Left ventricle myocardium inferior (tissue), 1 donor: ENCODE measurements around the gene VPS37B. TPM values are rescaled to one million over a fixed set of nuclear protein-coding genes. Genes with fewer than 3 reads are reported as not detected.
A peak's percentile ranks its signal among the peaks of the same experiment; 100 is the strongest.

Experiments
- DNase-seq: peaks from one replicate; pipeline ENCODE4 v3.0.0-alpha.2; 2020
- H3K27ac ChIP-seq: fragments of 200-600 bp; replicated peaks from 2 replicates; pipeline ENCODE4 v1.8.0; 2021
- H3K27me3 ChIP-seq: fragments of 200-600 bp; 2 replicates; pipeline ENCODE4 v1.8.0; 2021; ENCODE audit warnings: low read depth
- H3K36me3 ChIP-seq: fragments of 200-600 bp; 2 replicates; pipeline ENCODE4 v1.8.0; 2021
- H3K4me1 ChIP-seq: fragments of 200-600 bp; 2 replicates; pipeline ENCODE4 v1.8.0; 2021
- H3K4me3 ChIP-seq: fragments of 200-600 bp; 2 replicates; pipeline ENCODE4 v1.8.0; 2021; ENCODE audit warnings: mild to moderate bottlenecking, moderate library complexity
- H3K9me3 ChIP-seq: fragments of 200-600 bp; replicated peaks from 2 replicates; pipeline ENCODE4 v1.8.0; 2021
- intact Hi-C: fragments of 100-400 bp; cut with micrococcal nuclease; formaldehyde crosslinking; loops from one replicate; pipeline ENCODE4 v1.11.0; 2022
- total RNA-seq: library from RNA; stranded (reverse); fragmentation: NEBNext Ultra II Directional; extraction: Animal tissue kit (Norgen Biotek cat#: 25700); gene quantifications from one replicate; pipeline ENCODE4 v1.2.1, GENCODE V29; 2021
- TF ChIP-seq, protein P1 (sequence below): fragments of 200-600 bp; IDR thresholded peaks from 2 replicates; pipeline ENCODE4 v1.8.0; 2021; ENCODE audit warnings: antibody characterized with exemption, mild to moderate bottlenecking, borderline replicate concordance
- donor health status: DM: no; HTN: yes; CAD: no; lungs with severe emphysema.

VPS37B gene
- total RNA-seq, 1 donor from 2014 or later: 13.3 TPM

DNA sequence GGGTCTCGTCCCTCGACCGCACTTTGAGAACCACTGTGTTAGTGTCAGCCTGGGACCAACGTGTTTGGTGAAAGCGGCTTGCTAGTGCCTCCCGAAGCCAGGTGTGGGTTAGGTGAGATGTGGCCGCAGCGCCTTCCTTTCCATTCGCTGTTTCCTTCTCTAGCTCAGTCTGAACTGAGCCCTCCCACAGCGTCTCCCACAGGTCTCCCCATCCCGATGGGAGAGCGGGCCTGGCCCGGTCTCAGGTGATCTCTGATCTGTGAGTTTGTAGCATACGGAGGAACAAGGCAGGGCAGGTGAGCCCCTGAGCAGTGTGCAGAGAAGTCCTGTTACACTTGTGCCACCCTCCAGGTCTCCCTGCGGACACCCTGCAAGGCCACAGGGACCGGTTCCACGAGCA, 41.4 kb downstream of the VPS37B start:
- no peak overlapping the region for H3K4me3 ChIP-seq
- TF ChIP-seq, protein P1, sequence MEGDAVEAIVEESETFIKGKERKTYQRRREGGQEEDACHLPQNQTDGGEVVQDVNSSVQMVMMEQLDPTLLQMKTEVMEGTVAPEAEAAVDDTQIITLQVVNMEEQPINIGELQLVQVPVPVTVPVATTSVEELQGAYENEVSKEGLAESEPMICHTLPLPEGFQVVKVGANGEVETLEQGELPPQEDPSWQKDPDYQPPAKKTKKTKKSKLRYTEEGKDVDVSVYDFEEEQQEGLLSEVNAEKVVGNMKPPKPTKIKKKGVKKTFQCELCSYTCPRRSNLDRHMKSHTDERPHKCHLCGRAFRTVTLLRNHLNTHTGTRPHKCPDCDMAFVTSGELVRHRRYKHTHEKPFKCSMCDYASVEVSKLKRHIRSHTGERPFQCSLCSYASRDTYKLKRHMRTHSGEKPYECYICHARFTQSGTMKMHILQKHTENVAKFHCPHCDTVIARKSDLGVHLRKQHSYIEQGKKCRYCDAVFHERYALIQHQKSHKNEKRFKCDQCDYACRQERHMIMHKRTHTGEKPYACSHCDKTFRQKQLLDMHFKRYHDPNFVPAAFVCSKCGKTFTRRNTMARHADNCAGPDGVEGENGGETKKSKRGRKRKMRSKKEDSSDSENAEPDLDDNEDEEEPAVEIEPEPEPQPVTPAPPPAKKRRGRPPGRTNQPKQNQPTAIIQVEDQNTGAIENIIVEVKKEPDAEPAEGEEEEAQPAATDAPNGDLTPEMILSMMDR: no peak
- H3K27me3 ChIP-seq: no peaks in the 10 kb centered on the region
- H3K36me3 ChIP-seq: peaks cover 13% of the 10 kb centered on the region
- no peak overlapping the region for H3K27ac ChIP-seq
- no peak for DNase-seq
- H3K9me3 ChIP-seq: no peaks in the 10 kb centered on the region
- H3K4me1 ChIP-seq: peaks cover 37% of the 10 kb centered on the region
- intact Hi-C loops: no loop called here

DNA sequence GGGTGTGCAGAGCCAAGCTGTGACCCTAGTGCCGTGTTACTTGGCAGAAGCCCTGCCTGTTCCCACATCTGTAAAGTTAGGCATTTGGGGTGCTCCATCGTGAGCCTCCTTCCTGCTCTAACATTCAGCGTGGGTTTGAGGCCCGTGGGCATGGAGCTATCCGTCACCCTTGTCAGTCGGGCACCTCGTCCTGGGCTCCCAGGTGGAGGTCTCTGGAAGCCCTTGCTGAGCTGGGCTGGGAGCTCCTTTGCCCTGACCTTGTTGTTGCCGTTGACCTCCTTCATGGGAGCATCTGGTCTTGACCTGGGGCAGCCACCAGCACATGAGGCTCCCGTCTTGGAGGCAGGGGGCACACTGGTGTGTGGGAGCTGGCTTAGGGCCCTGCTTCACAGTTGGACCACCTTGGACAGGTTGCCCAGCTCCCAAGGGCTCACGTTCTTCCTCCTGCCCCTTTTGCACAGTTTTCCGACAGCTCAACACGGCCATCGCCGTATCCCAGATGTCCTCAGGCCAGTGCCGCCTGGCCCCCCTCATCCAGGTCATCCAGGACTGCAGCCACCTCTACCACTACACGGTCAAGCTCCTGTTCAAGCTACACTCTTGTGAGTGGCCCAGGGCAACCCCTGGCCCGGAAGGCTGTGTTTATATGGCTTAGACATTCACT, 42.2 kb downstream of the VPS37B start:
- peaks cover 13% of the 10 kb centered on the region for H3K36me3 ChIP-seq
- no peak for DNase-seq
- H3K9me3 ChIP-seq: no peaks in the 10 kb centered on the region
- peaks cover 45% of the 10 kb centered on the region for H3K4me1 ChIP-seq
- intact Hi-C loops: no loop called here
- no peak overlapping the region for H3K4me3 ChIP-seq
- H3K27me3 ChIP-seq: no peaks in the 10 kb centered on the region
- no peak overlapping the region for H3K27ac ChIP-seq
- TF ChIP-seq, protein P1: no peak

DNA sequence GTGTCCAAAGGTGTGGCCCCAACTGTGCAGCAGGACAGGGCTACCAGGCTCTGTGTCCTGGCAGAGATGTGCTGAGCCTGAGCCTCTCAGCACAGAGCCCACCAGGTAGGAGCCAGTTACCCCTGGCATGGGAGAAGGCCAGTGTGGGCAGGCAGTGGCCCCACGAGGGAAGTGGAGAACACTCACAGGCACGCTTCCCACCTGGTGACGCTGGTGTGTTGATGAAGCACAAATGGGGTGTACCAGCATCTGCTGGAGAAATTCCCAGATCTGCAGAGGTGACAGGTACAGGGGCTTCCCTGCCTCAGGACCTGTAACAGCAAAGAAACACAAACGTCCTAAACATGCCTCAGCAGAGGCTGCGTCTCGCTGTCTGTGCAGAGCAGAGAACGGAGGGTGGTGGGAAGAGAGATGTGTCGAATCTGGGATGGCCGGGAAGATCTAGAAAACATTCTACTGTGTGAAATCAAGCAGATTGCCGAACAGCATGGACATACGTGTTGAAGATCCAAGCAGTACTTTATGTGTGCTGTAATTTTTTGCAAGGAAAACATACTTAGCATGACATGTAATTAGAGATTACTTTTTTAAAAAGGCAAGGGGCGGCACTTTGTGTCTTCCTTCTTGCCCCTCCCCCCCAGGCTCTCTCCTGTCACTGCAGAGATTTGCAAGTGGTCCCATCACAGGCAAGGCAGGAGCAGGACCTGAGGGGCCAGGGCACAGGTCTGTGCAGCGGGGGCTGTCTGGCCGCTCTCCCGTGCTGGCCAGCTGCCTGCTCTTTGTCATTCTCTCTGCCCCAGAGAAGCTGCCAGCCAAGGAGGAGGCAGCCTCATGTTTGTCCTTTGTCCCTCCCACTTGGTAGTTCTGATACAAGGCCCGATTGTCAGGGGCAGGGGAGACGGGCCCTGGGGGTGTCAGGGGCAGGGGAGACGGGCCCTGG, 43.3 kb downstream of the VPS37B start:
- Histone ChIP-seq H3K4me1 (peaks cover 50% of the 10 kb centered on the region), H3K27me3 (no peaks in the 10 kb centered on the region), H3K9me3 (no peaks in the 10 kb centered on the region), H3K27ac (peak overlapping the region; percentile 78), H3K4me3 (no peak overlapping the region), H3K36me3 (peaks cover 13% of the 10 kb centered on the region)
- TF ChIP-seq, protein P1: no peak
- intact Hi-C loops: no loop called here
- no peak for DNase-seq

DNA sequence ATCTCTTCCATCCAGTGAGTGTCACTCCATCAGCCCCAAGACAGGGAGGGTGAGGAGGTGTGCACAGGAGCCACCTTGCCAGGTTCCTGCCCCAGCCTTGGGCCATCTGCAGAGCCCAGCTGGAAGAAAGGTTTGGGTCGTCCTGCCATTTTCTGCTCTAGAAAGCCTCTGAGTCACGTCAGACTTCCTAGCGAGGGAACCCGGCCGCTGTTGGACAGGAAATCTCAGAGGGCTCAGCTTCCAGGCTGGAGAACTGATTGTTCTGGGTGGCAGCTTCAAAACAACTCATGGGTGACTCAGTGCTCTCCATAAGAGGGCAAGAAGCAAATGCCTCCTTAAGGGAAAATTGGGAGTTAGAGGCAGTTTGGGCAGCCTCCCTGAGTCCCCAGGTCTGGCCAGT, 44.1 kb downstream of the VPS37B start:
- no peaks in the 10 kb centered on the region for H3K27me3 ChIP-seq
- H3K4me3 ChIP-seq: no peak overlapping the region
- intact Hi-C loops: no loop called here
- H3K27ac ChIP-seq: peak overlapping the region; percentile 78
- TF ChIP-seq, protein P1: no peak
- H3K4me1 ChIP-seq: peaks cover 50% of the 10 kb centered on the region
- DNase-seq: no peak
- no peaks in the 10 kb centered on the region for H3K9me3 ChIP-seq
- H3K36me3 ChIP-seq: peaks cover 13% of the 10 kb centered on the region

DNA sequence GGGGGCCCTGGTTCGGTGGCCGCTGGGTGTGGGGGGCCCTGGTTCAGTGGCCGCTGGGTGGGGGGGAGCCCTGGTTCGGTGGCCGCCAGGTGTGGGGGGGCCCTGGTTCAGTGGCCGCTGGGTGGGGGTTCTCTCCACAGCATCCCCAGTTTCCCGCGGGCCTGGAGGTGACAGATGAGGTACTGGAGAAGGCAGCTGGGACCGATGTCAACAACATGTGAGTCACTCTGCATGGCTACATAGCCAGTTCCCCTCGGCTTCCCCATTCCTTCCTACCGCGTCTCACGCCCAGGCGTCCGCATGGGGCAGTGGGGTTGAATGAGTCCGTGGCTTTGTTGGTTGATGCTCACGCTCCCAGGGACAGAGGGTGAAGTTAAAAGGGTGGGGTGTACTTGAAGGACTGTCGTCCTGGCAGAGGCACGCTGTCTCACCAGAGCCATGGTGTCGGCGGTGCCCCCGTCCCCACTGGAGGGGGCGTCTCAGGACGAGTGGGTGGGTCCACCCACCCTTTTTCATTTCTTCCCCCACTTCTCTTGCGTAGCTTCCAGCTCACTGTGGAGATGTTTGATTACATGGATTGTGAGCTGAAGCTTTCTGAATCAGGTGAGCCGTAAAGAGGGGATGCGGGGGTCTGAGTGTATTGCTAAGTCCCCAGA, 45.1 kb downstream of the VPS37B start:
- TF ChIP-seq, protein P1: no peak
- H3K4me1 ChIP-seq: peaks cover 56% of the 10 kb centered on the region
- no peaks in the 10 kb centered on the region for H3K27me3 ChIP-seq
- H3K36me3 ChIP-seq: peaks cover 7% of the 10 kb centered on the region
- no peak for DNase-seq
- peak overlapping the region; percentile 78 for H3K27ac ChIP-seq
- no peak overlapping the region for H3K4me3 ChIP-seq
- intact Hi-C loops: no loop called here
- no peaks in the 10 kb centered on the region for H3K9me3 ChIP-seq
